ENCODE results near the gene NUBPL.
"Not testable (repeated sequence)": the region's sequence is repeated elsewhere in the genome, so short reads cannot be mapped to it uniquely, and the experiment has no call there.

The NUBPL gene

DNA sequence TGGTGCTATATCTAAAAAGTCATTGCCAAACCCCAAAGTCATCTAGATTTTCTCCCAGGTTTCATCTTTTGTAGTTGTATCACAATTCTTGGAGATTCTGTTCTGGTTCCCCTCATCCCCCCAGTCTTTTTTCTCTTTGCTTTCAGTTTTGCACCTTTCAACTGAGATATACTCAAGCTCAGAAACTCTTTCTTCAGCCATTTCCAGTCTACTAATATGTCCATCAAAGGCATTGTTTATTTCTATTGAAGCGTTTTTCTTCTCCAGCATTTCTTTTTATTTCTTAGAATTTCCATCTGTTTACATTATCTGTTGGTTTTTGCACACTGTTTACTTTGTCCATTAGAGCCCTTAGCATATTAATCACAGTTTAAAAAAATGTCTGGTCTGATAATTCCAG is 179.5 kb downstream of the NUBPL start:
- DNase-seq (ENCODE audit: low read depth): no peak

DNA sequence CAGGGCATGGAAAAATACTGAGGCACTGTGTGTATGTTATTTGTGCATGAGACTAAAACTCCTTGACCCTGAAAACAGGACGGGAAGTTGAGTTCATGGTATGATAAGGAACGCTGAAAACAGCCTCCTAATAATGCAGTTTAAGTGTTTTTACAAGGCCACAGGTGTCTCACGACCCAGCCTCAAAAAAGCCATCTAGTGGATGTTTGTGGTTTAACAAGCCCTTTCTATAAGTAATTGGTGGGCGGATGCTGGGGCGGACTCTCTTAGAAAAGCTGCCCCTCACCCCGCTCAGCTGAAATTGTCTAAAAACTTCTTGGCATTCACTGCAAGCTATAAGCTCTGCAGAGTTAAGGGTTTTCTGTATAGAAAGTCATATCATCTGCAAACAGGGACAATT is 184.5 kb downstream of the NUBPL start:
- DNase-seq (ENCODE audit: low read depth): no peak

DNA sequence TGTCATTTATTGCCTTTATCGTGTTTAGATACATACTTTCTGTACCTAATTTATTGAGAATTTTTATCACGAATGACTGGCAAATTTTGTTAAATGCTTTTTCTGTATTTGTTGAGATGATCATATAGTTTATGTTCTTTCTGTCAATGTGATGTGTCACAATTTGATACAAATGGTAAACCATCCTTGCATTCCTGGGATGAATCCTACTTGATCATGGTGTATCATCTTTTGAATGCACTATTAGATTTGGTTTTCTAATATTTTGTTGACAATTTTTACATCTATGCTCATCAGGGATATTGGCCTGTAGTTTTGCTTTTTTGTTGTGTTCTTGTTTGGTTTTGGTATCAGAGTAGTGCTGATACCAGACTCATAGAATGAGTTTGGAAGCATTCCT is 185.1 kb downstream of the NUBPL start:
- DNase-seq (ENCODE audit: low read depth): no peak

DNA sequence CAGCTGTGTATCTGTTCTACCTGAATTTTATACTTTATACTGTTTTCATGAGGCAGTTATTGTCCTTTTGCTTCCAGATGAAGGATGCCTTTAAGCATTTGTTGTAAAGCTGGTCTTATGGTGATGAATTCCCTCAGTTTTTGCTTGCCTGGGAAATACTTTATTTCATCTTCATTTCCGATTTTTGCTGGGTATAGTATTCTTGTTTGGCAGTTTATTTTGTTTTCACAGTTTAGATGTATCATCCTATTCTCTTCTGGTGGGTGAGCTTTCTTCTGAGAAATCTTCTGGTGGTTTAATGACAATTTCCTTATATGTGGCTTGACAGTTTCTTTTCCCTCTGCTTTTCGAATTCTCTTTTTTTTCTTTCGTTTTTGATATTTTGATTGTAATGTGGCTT is 188.1 kb downstream of the NUBPL start:
- no peak for DNase-seq (ENCODE audit: low read depth)

DNA sequence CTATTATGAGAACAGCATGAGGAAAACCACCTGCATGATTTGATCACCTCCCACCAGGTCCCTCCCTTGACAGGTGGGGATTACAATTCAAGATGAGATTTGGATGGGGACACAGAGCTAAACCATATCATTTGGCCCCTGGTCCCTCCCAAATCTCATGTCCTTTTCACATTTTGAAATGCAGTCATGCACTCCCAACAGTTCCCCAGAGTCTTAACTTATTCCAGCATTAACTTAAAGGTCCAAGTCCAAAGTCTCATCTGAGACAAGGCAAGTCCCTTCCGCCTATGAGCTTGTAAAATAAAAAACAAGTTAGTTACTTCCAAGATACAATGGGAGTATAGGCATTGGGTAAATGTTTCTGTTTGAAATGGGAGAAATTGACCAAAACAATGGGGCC is 189.8 kb downstream of the NUBPL start:
- not testable (repeated sequence) for DNase-seq (ENCODE audit: low read depth)

DNA sequence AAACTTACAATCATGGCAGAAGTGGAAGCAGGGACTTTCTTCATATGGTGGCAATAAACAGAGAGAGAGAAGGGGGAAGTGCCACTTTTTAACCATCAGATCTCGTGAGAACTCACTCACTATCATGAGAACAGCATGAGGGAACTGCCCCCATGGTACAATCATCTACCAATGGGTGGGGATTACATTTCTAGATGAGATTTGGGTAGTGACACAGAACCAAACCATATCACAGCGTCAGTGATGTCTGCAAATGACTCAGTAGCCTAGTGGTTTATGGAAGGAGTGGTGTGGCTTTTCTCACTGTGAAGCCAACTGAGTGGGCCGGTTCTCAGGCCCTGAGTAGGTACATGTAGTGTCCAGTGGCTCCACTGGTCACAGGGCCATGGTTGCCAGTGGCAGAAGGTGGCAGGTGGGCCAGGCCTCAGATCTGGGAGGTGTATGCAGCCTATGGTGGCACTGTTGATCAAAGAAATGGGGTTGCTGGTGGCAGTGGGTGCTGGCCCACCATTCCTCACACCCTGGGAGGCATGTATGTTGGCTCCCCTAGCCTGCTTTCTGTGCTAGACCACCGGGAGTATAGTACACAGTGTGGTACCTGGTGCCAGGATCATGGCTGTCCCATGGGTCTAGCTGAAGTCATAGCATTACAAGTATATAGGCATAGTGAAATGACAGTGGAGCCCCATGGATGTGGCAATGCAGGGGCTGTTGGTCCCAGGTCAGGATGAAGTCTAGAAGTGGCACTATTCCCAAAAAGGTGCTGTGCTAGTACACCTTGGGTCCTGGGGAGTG is 191.9 kb downstream of the NUBPL start:
- DNase-seq (ENCODE audit: low read depth): no peak

DNA sequence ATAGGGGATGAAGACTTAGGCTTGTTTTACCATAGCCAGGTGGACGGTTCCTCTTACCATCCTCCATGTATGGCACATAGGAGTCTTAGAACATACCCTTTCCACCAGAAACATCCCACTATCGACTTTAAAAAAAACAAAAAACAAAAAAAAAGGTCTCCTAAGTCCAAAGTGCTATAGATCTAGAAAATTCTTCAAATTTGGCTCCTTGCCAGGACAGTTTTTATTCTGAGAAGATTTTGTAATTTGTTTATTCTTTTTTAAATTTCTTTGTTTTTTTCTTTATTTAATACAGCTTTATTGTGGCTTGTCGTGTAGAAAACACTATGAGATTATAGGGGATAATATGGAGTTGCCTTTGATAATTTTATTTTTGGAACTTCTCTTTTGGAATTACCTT is 197.7 kb downstream of the NUBPL start:
- DNase-seq (ENCODE audit: low read depth): no peak

DNA sequence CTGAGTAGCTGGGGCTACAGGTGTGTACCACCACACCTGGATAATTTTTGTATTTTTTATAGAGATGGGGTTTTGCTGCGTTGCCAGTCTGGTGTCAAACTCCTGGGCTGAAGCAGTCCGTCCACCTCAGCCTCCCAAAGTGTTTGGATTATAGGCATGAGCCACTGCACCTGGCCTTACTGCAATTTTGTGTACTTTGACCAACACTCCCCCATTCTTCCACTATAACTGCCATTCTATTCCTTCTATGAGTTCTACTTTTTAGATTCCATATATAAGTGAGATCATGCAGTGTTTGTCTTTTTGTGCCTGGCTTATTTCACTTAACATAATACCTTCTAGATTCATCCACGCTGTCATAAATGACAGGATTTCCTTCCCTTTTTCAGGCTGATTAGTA is 199.1 kb downstream of the NUBPL start:
- DNase-seq (ENCODE audit: low read depth): no peak

DNA sequence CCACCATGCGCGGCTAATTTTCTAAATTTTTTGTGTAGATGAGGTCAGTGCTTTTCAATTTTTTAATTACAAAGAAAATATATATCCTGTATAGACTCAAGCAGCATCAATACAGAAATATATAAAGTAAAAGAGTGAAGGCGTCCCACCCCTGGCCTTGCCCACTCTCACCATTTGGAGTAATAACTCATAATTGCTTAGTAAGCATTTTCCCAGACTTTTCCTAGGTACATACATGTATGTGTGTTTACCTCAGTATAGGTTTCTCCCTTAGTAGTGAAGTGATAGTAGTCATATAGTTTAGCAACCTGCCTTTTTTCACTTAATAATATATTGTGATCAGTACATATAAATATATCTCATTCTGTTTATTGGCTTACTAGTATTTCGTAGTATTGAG is 200.1 kb downstream of the NUBPL start:
- DNase-seq (ENCODE audit: low read depth): no peak

DNA sequence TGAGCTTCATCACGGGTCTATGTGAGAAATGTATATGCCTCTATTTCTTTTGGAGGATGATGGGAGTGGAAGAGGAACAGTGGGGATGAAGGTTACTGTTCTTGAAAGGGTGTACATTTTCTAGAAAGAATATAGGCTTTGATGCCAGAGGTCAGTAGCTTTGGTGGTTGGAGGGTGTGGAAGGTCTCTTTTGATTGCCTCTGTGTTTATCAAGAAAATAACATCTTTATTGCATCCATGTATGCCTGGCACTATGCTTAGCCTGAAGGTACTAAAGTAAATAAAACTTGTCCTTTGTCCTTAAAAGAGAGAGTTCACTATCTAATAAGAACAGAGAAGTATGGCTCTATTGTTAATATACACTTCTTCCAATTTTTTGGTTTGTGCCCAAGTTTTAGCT is 201.8 kb downstream of the NUBPL start:
- DNase-seq (ENCODE audit: low read depth): no peak

DNA sequence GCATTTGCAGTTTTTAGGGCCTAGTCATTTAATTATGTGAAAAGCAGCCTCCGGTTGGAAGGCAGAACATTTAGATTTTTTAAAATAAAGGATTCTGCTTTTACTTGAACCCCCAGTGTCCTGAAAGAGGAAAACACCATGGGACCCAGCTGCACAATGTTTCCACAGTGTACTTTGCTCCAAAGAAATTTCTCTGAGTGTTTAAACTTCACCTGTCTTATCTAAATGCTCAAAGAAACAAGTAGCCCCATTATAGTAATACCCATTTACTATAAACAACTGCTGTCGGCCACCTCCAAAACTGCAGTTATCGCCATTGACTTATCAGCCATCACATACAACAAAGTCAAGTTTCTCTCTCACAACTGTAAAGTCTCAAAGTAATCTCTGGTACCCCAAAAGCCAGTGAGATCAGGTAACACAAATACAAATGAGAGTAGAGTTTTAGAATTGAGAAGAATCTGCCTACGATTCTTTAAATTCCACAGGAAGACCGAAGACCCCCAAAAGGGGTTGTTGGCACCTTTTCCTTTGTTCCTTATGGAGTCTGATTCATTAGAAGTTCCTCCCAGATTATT is 205.2 kb downstream of the NUBPL start:
- no peak for DNase-seq (ENCODE audit: low read depth)

DNA sequence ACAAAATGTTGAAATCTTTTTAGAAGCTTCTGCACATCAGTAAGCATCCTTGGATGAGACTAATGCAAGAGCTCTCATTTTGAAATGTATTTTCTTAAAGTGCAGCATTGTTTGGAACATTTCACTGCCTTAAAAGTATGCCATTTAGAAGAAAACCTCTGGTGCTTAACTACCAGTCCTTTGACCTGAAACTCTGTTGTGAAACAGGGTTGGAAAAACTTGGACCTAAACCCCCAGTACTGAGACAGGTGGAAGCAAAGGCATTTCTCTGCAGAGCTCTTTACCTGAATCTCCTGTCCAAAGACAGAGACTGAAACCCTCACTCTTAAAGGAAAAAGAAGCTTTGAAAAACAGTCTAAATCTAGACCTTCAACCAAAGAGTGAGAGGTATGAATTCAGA is 207.2 kb downstream of the NUBPL start:
- no peak for DNase-seq (ENCODE audit: low read depth)

DNA sequence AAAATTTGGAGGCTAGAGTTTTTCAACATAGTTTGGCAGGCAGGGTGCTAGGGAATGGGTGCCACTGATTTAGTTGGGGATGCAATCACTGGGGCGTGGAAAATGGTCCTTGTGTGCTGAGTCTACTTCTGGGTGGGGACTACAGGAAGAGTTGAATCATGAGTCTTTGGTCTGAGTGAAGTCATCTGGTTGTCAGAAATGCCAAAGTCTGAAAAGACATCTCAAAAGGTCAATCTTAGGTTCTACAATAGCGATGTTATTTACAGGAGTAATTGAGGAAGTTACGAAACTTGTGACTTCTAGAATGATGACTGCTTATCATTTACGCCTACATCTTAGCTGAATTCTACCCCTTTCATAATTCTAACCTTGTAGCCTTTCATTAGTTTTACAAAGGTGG is 209.1 kb downstream of the NUBPL start:
- no peak for DNase-seq (ENCODE audit: low read depth)

DNA sequence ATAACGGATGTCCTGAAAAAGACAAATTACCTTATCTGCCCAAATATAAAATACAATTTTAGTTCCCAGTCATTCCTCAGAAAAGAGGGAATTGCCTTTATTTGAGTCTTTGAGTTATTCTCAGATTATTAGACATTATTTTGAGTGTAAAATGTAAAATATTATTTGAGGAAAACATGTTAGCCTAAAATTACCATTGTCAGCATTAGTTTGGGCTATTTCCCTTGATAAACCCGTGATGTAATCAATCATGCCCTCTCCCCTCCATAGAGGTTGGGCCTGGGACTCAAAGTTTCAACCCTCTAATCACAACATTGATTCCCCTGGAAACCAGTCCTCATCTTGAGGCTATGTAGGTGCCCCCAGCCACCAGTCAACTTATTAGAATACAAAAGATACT is 213.4 kb downstream of the NUBPL start:
- no peak for DNase-seq (ENCODE audit: low read depth)

DNA sequence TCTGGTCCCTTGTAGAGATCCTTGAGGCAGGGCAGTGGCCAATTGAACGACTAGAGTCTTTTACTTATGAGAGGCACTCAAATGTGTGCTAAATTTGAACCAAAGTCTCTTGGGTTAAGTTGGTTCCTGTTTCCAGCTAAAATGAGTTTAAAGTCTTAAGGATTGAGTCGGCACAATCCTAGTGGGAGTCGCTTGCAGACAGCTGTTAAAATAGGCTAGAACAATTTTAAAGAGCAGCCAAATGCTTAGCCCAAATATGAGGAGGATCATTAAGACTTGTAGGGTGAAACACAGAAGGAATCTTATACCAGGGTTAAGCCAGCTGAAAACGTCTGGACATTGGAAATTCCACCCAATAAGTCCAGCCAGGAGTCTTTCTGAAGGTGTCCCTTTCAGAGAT is 216.1 kb downstream of the NUBPL start:
- no peak for DNase-seq (ENCODE audit: low read depth)

DNA sequence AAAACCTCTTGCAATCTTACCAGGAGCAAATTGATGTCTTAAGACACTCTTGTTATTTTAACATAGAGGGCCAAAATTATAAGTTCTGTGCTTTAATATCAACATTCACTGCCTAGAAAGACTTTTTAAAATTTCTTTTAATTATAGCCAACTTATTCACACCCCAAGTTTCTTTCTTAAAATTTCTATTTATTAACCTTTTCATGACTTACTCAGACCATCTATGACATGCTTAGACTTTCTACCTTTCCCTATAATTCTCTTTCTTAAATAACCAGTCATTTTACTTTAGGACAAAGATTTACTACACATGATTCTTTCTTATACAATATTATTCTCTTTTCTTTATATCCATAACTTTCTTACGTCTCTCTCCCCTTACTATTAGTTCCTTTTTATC is 220.4 kb downstream of the NUBPL start:
- DNase-seq (ENCODE audit: low read depth): no peak

DNA sequence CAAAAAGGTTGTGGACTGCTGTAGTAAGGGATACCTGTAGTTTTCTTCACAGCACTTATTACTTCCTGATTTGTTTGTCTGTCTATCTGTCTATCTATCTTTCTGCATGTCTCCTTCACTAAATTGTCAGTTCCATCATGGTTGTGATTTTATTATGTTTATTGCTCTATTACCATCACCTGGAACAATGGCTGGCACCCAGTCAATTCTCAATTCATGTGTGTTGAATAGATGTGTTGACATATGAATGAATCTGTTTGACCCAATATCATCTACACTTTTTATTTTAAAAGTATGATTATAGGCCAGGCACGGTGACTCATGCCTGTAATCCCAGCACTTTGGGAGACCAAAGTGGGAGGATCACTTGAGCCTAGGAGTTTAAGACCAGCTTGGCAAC is 224.4 kb downstream of the NUBPL start:
- no peak for DNase-seq (ENCODE audit: low read depth)

DNA sequence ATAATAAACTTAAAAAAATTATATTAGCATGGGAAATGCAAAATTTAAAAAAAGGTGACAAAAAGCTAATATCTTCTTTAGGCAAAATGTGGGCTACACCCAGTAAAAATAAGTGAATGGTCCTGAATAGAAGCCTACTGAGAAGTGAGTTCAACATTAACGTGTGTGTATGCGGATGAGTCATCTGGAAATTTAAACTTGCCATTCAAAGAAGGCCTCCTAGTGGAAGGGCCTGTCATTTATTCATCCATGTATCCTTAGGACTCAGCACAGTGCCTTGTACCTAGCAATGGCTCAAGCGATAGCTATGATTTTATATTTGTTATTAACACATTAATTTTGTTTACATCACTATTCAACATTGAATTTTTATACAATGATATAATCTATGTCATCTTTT is 226.2 kb downstream of the NUBPL start:
- DNase-seq (ENCODE audit: low read depth): no peak

DNA sequence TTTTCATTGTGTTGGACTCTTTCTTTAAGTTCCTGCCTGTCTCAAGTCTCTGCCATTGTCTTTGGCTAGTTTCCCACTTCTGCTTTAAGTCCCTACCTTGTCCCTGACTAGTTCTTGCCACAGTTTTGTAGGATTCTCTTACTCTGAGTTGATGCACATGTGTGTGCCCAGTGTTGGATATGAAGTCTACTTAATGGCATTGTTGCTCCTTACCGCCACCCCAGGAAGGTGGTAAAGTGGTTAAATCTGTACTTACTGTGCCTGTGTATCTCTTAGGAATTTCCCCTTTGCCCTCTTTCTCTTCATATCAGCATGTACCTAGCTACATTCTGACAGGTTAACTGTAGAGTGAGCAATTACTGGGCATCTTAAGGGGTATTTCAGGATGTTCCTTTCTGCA is 227.1 kb downstream of the NUBPL start:
- no peak for DNase-seq (ENCODE audit: low read depth)

DNA sequence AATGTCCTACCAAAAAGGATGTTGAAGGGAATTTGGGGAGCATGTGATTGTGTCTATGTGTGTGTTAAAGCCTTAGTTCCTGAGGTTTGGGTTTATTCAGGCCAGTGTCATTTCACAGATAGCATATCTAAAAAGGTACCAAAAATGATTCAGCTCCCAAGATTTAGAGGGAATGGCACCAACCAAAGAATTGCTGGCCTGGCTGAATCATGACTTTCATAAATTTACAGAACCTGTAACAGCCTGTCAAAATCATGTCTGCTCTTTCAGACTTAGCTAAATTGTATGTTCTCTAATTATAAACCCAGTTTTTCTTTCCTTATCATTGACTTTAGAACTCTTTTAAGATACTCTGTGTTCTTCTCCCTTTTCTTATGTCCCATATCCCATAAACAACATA is 231.5 kb downstream of the NUBPL start:
- DNase-seq (ENCODE audit: low read depth): no peak

DNA sequence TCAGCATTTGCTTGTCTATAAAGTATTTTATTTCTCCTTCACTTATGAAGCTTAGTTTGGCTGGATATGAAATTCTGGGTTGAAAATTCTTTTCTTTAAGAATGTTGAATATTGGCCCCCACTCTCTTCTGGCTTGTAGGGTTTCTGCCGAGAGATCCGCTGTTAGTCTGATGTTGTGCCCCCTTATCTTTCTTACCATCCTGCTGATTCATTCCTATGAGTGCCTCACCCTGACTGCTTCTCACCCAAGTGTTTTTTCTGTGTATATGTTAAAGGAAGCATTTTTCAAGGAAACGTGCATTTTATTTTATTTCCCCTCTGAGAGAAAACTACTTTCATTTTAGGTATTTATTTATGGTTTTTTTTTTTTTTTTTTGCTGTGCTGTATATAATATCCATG is 236.7 kb downstream of the NUBPL start:
- DNase-seq (ENCODE audit: low read depth): not testable (repeated sequence)

DNA sequence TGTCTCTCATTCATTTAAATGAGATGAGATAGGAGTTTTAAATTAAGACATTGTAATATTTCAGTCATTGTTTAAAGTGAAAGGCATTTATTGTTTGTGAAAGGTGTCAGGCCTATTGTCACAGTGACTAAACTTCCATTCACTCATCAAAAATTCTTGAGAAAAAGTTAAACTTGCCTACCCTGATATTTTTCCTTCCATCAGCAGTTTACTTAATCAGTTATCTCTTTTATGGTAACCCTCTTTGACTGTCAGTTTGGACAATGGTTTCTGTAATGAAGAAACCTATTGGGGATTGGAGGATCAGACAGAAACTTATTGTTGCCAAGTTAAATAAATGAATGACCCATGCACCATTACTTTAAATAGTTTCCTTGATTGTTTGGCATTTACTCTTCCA is 241.6 kb downstream of the NUBPL start:
- no peak for DNase-seq (ENCODE audit: low read depth)

DNA sequence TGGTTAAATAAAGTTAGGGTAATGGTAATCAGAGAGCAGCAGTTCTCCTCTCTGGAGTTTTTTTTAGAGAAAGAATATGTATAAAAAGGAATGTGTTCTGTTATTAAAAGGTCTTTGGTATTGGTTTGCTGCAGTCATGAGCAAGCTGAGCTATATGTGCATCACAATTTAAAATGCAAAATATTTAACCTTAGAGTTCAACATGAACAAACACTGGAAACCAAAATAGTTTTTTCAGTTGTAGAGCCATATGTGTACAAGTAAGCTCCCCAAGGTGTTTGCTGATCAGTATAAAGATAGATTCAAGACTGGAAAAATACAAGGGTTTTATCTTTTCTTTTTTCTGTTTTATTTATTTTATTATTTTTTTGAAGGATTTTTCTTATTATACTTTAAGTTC is 245.0 kb downstream of the NUBPL start:
- DNase-seq (ENCODE audit: low read depth): no peak

All from non-pigmented ciliary epithelial cell (primary cell).